PFSK-1 (cell line): ENCODE data around the gene SPTB.

Experiments used
- FOXP2 ChIP-seq: optimal IDR thresholded peaks from 2 replicates; pipeline ENCODE3; 2011; ENCODE audit warnings: borderline replicate concordance, control low read depth, inconsistent platforms; ENCODE audit not compliant: insufficient read depth; ENCODE audit errors: extremely low read length, extremely low read depth
- POLR2AphosphoS5 ChIP-seq: IDR thresholded peaks from 2 replicates; pipeline ENCODE4 v1.6.1; 2012; ENCODE audit warnings: low read depth, mild to moderate bottlenecking, control low read depth, low read length, moderate library complexity
- SIN3A ChIP-seq: IDR thresholded peaks from 2 replicates; pipeline ENCODE4 v1.6.1; 2012; ENCODE audit warnings: mild to moderate bottlenecking, low read length, moderate library complexity, borderline replicate concordance; ENCODE audit not compliant: insufficient read depth
- TAF1 ChIP-seq: IDR thresholded peaks from 2 replicates; pipeline ENCODE4 v1.6.1; 2012; ENCODE audit warnings: low read length, control low read depth, borderline replicate concordance; ENCODE audit not compliant: insufficient read depth
- TF ChIP-seq, protein P1 (sequence below), 2 experiments: IDR thresholded peaks; 2 replicates each; pipeline versions ENCODE4 v1.6.1 to v1.8.0; 2011 to 2012; ENCODE audit warnings: low read depth in 2 of 2, low read length in 2 of 2, control low read depth in 1 of 2, inconsistent platforms in 1 of 2, mild to moderate bottlenecking in 1 of 2, moderate library complexity in 1 of 2; ENCODE audit not compliant: insufficient read depth in 1 of 2

The SPTB gene

DNA sequence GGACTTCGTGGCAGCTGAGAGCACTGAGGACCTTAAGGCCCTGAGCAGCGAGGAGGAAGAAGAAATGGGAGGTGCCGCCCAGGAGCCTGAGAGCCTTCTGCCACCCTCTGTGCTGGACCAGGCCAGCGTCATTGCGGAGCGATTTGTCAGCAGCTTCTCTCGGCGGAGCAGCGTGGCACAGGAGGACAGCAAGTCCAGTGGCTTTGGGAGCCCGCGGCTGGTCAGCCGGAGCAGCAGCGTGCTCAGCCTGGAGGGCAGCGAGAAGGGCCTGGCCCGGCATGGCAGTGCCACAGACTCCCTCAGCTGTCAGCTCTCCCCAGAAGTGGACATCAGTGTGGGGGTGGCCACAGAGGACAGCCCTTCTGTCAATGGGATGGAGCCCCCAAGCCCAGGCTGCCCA is 138.5 kb downstream of the SPTB start:
- TF ChIP-seq FOXP2, result no peak
- TF ChIP-seq TAF1, result no peak
- TF ChIP-seq, protein P1, sequence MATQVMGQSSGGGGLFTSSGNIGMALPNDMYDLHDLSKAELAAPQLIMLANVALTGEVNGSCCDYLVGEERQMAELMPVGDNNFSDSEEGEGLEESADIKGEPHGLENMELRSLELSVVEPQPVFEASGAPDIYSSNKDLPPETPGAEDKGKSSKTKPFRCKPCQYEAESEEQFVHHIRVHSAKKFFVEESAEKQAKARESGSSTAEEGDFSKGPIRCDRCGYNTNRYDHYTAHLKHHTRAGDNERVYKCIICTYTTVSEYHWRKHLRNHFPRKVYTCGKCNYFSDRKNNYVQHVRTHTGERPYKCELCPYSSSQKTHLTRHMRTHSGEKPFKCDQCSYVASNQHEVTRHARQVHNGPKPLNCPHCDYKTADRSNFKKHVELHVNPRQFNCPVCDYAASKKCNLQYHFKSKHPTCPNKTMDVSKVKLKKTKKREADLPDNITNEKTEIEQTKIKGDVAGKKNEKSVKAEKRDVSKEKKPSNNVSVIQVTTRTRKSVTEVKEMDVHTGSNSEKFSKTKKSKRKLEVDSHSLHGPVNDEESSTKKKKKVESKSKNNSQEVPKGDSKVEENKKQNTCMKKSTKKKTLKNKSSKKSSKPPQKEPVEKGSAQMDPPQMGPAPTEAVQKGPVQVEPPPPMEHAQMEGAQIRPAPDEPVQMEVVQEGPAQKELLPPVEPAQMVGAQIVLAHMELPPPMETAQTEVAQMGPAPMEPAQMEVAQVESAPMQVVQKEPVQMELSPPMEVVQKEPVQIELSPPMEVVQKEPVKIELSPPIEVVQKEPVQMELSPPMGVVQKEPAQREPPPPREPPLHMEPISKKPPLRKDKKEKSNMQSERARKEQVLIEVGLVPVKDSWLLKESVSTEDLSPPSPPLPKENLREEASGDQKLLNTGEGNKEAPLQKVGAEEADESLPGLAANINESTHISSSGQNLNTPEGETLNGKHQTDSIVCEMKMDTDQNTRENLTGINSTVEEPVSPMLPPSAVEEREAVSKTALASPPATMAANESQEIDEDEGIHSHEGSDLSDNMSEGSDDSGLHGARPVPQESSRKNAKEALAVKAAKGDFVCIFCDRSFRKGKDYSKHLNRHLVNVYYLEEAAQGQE (IDR thresholded peaks at IDR 0.05; ENCODE audit: insufficient read depth in 1 of 2, low read depth in 2 of 2, low read length in 2 of 2), result no peak
- no peak for TF ChIP-seq SIN3A
- no peak for TF ChIP-seq POLR2AphosphoS5

DNA sequence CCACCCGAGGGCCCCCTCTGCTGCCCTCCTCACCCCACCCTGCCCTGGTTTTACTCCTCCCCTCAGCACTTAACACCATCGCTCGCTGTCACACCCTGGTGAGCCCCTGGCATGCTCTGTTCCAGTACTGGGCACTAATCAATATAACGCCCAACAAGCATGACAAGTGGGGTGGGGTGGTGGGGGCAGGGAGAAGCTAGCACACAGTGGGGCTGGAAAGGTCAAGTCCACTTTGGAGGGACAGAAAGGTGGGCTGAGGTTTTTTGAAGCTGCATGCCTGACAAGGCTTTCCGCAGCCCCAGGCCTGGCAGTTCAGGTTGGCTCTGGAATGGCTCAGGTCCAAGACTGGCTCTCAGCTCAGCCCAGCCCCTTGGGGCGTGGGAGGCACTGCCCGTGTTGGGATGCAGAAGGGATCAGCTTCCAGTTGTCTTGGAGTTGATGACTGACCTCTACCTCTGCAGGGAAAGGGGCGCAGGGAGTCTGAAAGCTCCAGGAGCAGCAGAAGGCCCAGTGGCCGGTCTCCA is 141.4 kb downstream of the SPTB start:
- TF ChIP-seq SIN3A (no peak), POLR2AphosphoS5 (no peak), FOXP2 (no peak)

DNA sequence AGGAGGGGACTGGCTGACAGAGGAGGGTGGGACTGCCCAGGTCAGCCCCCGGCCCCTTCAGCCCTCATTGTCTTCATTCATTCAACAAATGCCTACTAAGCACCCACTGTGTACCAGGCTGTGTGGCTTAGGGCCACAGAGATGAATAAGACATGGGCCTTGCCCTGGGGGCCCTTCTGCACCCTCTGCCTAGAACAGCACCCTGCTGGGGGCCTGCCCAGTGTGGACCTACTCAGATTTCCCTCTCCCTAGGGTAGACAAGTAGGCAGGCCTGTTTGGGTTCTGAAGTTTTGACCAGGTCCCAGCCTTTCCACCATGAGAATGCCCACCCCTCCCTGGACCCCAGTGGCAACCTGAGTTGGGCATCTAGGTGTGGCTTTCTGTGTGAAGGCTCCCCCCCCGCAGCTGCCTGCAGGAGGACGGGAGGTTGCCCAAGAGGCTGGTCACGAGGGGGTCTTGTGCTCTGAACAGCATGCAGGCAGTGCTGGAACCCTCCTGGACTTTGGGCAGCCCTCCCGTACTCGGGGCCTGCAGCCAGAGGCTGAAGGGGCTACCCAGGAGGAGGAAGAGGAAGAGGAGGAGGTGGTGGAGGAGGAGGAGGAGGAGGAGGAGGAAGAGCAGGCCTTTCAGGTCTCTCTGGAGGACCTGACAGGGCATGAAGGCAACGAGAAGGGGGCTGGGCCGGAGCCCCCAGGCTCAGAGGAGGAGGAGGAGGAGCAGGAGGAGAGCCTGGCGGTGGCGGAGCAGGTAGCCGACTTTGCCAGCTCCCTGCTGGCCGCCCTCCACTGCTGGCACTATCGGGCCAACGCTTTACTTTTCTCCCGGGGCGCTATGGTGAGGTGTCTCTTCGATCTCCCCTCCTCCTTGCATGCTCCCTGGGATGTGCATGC is 142.1 kb downstream of the SPTB start:
- TF ChIP-seq POLR2AphosphoS5, result no peak
- TF ChIP-seq SIN3A, result no peak
- TF ChIP-seq FOXP2, result no peak
- no peak for TF ChIP-seq TAF1
- TF ChIP-seq, protein P1 (IDR thresholded peaks at IDR 0.05; ENCODE audit: insufficient read depth in 1 of 2, low read depth in 2 of 2, low read length in 2 of 2), result no peak

DNA sequence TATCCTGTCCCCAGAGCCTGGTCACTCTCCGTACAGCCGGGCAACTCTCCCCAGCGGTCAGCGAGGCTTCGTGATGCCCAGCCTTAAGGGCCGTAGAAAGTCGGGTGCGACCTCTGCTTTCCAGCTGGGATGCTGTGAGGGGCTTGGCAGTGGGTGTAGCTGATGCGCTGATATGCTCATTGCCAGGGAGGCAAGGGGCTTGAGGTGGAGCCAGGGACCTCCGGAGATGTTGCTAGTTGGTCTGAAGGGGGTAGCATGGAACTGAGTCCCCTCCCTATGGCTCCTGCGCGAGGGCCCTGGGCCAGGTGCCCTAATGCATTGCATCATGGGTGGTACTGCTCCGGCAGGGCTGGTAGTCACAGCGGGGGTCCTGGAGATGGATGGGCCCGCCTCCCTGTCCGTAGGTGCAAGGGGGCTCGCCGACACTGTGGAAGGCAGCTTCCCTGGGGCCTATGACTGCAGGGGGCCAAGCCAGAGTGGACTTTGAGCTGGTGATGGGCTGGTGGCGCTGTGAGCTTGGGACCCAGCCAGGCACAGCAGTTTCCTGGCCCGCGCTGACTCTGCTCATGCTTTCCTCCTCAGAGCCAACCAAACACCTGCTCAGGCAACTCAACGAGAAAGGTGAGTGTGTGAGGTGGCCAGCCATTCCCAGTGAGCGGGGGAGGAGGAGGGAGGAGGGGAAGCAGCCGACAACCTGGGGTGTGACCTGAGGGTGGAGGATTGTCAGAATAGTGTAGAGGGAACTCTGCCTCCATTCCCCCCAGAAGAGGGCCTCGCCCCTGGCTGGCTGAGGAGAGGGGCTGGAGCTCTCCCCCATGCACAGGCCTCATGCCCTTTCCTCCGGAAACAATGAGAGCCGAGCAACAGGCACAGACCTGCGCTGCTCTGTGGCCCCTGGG is 143.2 kb downstream of the SPTB start:
- TF ChIP-seq TAF1 (no peak), POLR2AphosphoS5 (no peak), FOXP2 (no peak), SIN3A (no peak)
- TF ChIP-seq, protein P1 (IDR thresholded peaks at IDR 0.05; ENCODE audit: insufficient read depth in 1 of 2, low read depth in 2 of 2, low read length in 2 of 2), result no peak

DNA sequence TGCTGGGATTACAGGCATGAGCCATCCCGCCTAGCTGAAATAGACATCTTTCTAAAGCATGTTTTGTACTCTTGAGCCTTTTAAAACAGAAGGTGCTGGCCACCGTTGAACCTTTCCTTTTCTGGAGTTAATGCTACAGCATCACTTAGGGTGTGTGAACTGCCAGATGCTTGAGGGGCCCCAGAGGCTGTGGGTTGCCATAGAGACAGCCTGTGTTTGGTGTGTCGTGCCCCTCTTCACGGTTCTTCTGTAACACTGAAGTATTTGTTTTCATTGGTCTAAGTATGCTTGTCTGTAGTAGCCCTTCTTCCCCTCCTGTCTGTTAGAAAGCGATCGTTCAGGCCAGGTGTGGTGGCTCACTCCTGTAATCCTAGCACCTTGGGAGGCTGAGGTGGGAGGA is 144.7 kb downstream of the SPTB start:
- TF ChIP-seq FOXP2 (no peak), SIN3A (no peak), TAF1 (no peak), POLR2AphosphoS5 (no peak)
- TF ChIP-seq, protein P1 (IDR thresholded peaks at IDR 0.05; ENCODE audit: insufficient read depth in 1 of 2, low read depth in 2 of 2, low read length in 2 of 2), result no peak
